ENCODE results near the gene PRPF38B. TPM values are rescaled to one million over a fixed set of nuclear protein-coding genes. Genes with fewer than 3 reads are reported as not detected.
A peak's percentile ranks its signal among the peaks of the same experiment; 100 is the strongest.
"Not testable (repeated sequence)": the region's sequence is repeated elsewhere in the genome, so short reads cannot be mapped to it uniquely, and the experiment has no call there.

PRPF38B gene
- total RNA-seq, 1 donor from 2014 or later, result 54.7 TPM

DNA sequence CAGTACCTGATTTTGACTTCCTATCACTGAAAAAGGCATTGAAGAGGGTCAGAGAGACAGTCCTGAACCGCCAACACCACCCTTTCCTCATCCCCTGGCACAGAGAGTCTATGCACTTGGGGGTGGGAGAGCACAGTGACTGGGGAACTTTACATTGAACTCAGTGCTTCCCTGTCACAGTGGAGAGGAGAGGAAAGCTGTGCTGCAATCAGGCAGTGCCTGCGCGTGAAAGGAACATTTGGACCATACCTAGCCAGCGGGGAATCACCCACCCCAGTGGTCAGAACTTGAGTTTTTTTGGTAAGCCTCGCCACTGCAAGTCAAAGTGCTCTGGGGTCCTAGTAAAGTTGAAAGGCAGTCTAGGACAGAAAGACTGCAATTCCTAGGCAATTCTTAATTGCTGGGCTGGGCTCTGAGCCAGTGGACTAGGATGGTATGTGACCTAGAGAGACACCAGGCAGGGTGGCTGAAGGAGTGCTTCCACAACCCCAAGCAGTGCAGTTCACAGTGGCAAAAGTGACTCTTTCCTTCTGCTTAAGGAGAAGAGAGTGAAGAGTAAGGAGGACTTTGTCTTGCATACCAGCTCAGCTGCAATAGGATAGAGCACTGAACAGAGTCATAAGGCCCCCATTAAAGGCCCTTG lies 21.9 kb upstream of the PRPF38B start:
- peaks cover 17% of the 10 kb centered on the region for H3K9me3 Mint-ChIP-seq (ENCODE audit: low read depth)
- H3K27ac Mint-ChIP-seq, result no peak overlapping the region
- H3K36me3 Mint-ChIP-seq (ENCODE audit: insufficient read depth), result peaks cover 4% of the 10 kb centered on the region
- no peaks in the 10 kb centered on the region for H3K27me3 Mint-ChIP-seq
- TF ChIP-seq, protein P1, sequence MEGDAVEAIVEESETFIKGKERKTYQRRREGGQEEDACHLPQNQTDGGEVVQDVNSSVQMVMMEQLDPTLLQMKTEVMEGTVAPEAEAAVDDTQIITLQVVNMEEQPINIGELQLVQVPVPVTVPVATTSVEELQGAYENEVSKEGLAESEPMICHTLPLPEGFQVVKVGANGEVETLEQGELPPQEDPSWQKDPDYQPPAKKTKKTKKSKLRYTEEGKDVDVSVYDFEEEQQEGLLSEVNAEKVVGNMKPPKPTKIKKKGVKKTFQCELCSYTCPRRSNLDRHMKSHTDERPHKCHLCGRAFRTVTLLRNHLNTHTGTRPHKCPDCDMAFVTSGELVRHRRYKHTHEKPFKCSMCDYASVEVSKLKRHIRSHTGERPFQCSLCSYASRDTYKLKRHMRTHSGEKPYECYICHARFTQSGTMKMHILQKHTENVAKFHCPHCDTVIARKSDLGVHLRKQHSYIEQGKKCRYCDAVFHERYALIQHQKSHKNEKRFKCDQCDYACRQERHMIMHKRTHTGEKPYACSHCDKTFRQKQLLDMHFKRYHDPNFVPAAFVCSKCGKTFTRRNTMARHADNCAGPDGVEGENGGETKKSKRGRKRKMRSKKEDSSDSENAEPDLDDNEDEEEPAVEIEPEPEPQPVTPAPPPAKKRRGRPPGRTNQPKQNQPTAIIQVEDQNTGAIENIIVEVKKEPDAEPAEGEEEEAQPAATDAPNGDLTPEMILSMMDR (IDR thresholded peaks at IDR 0.05; ENCODE audit: unreplicated experiment), result no peak
- no peak for DNase-seq (ENCODE audit: low spot score, unreplicated experiment)
- no peaks in the 10 kb centered on the region for H3K4me1 Mint-ChIP-seq (ENCODE audit: low read depth)
- no peak overlapping the region for H3K4me3 Mint-ChIP-seq (ENCODE audit: low read depth)

DNA sequence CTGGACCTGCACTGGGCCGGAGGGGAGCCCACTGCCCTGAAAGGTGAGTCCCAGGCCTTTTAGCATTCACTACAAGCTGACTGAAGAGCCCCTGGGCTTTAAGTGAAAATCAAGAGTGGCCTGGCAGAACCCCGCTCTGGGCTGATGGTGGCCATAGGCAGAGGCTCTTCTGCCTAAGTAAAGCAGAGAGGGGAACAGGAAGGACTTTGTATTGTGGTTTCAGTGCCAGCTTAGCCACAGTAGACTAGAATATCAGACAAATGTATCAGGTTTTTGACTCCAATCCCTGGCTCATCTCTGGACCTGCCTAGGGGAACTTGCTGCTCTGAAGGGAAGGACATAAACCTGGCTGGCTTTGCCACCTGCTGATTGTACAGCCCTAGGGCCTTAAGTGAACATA lies 21.0 kb upstream of the PRPF38B start:
- no peaks in the 10 kb centered on the region for H3K4me1 Mint-ChIP-seq (ENCODE audit: low read depth)
- H3K4me3 Mint-ChIP-seq (ENCODE audit: low read depth), result no peak overlapping the region
- no peak overlapping the region for H3K27ac Mint-ChIP-seq
- H3K27me3 Mint-ChIP-seq, result no peaks in the 10 kb centered on the region
- H3K36me3 Mint-ChIP-seq (ENCODE audit: insufficient read depth), result peaks cover 4% of the 10 kb centered on the region
- TF ChIP-seq, protein P1 (IDR thresholded peaks at IDR 0.05; ENCODE audit: unreplicated experiment), result no peak
- H3K9me3 Mint-ChIP-seq (ENCODE audit: low read depth), result peaks cover 17% of the 10 kb centered on the region
- DNase-seq (ENCODE audit: low spot score, unreplicated experiment), result no peak

DNA sequence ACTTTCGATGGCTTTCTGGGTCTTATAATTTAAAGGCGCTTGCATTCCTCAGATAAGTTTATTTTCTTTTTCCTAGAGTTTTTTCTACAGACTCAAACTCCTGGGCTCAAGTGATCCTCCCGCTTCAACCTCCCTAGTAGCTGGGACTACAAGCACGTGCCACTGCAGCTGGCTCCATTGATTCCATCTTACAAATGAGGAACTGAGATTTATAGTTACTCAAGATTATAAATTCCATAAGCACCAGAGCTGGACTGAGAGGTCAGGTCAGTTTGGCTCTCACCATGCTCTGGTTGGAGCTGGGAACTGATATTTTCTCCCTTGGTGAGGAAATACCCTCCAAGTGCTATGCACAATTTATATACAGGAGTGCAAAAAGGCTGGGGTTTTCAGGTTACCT lies 13.4 kb upstream of the PRPF38B start:
- H3K9me3 Mint-ChIP-seq (ENCODE audit: low read depth), result peaks cover 15% of the 10 kb centered on the region
- H3K36me3 Mint-ChIP-seq (ENCODE audit: insufficient read depth), result peaks cover 4% of the 10 kb centered on the region
- H3K27me3 Mint-ChIP-seq, result no peaks in the 10 kb centered on the region
- no peak for DNase-seq (ENCODE audit: low spot score, unreplicated experiment)
- H3K4me1 Mint-ChIP-seq (ENCODE audit: low read depth), result peaks cover 1% of the 10 kb centered on the region
- H3K4me3 Mint-ChIP-seq (ENCODE audit: low read depth), result no peak overlapping the region
- TF ChIP-seq, protein P1 (IDR thresholded peaks at IDR 0.05; ENCODE audit: unreplicated experiment), result no peak
- no peak overlapping the region for H3K27ac Mint-ChIP-seq

DNA sequence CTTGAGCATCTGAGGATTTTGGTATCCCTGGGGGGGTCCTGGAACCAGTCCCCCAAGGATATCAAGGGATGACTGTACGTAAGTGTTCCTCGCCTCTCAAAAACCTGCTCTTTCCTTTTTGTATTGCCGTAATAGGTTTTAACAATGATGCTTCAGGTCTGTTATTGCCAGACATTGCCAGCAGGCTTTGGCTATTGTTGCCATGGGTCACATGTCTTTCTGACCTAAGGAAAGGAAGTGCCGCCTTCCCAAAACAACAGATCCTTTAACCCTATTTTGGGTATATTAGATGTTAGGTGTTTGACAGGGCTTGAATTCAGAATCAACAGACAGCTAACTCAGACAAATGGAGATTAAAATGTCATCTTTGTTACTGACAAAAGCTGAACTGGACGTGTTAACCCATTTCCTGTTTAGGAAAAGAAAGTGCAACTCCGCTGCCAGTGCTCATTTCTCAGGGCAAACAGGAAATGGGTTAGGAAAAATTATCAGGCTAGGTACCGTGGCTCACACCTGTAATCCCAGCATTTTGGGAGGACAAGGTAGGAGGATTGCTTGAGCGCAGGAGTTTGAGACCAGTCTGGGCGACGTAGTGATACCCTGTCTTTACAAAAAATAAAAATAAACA lies 12.4 kb upstream of the PRPF38B start:
- Mint-ChIP-seq H3K36me3 (ENCODE audit: insufficient read depth) (peaks cover 2% of the 10 kb centered on the region), H3K27me3 (no peaks in the 10 kb centered on the region), H3K4me3 (ENCODE audit: low read depth) (no peak overlapping the region), H3K4me1 (ENCODE audit: low read depth) (peaks cover 1% of the 10 kb centered on the region), H3K27ac (no peak overlapping the region), H3K9me3 (ENCODE audit: low read depth) (peaks cover 10% of the 10 kb centered on the region)
- no peak for DNase-seq (ENCODE audit: low spot score, unreplicated experiment)
- TF ChIP-seq, protein P1 (IDR thresholded peaks at IDR 0.05; ENCODE audit: unreplicated experiment), result no peak

DNA sequence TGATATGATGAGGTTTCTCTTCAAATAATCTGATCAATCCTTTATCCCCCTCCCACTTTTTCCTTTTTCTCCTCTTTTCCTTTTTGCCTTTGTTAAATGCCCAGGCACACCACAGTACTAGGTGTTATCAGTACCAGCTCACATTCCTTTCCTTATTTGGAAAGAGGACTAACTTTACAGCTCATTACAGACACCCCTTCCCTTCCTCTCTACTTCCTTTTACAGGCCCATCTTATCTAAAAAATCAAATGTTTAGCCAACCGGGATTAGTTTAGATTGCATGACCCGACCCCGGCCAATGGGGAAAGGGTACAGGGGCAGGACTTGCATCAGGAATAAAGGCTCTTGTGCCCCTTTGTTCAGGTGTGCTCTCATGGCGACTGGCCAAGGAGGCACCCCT lies 10.4 kb upstream of the PRPF38B start:
- H3K9me3 Mint-ChIP-seq (ENCODE audit: low read depth); H3K4me3 Mint-ChIP-seq (ENCODE audit: low read depth); H3K36me3 Mint-ChIP-seq (ENCODE audit: insufficient read depth); H3K4me1 Mint-ChIP-seq (ENCODE audit: low read depth); DNase-seq (ENCODE audit: low spot score, unreplicated experiment); H3K27me3 Mint-ChIP-seq: not testable (repeated sequence)
- H3K27ac Mint-ChIP-seq, result peak overlapping the region; percentile 87

DNA sequence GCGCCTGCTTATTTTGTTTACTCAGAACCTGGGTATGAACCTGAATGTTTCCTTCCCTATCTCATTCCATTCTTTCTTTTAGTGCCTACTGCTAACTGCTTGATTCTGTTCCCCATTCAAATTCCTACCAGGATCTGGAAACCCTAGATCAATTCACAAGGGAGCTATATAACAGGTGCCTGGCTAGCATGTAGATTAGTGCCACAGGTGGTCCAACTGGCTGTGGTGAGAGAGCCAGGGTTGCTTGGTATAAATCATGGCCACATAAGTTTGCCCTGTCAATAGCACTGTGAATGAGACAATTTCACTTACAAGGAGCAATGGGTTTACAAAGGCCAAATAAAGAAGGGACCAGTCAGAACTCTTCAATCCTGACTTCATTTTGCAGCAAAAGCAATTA lies 6.6 kb upstream of the PRPF38B start:
- Mint-ChIP-seq H3K4me3 (ENCODE audit: low read depth) (no peak overlapping the region), H3K27me3 (peaks cover 6% of the 10 kb centered on the region)

More for the DNA sequence above, 6.6 kb upstream of the PRPF38B start:
- H3K27ac Mint-ChIP-seq, result no peak overlapping the region
- H3K4me1 Mint-ChIP-seq (ENCODE audit: low read depth), result peaks cover 7% of the 10 kb centered on the region
- no peak for DNase-seq (ENCODE audit: low spot score, unreplicated experiment)
- peaks cover 8% of the 10 kb centered on the region for H3K9me3 Mint-ChIP-seq (ENCODE audit: low read depth)
- TF ChIP-seq, protein P1 (IDR thresholded peaks at IDR 0.05; ENCODE audit: unreplicated experiment), result no peak
- H3K36me3 Mint-ChIP-seq (ENCODE audit: insufficient read depth), result no peaks in the 10 kb centered on the region

All from progenitor cell of endocrine pancreas (in vitro differentiated cells).